GM19238 (cell line): ENCODE data around the gene SPDYE9.
"Not testable (repeated sequence)": the region's sequence is repeated elsewhere in the genome, so short reads cannot be mapped to it uniquely, and the experiment has no call there.

Experiments
- DNase-seq: peaks from one replicate; pipeline ENCODE4 v3.0.0; 2011; ENCODE audit warnings: low spot score; ENCODE audit not compliant: insufficient read length

The SPDYE9 gene, protein sequence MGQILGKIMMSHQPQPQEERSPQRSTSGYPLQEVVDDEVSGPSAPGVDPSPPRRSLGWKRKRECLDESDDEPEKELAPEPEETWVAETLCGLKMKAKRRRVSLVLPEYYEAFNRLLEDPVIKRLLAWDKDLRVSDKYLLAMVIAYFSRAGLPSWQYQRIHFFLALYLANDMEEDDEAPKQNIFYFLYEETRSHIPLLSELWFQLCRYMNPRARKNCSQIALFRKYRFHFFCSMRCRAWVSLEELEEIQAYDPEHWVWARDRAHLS

GRCh38 chr7:73085938-73086337 lies at the start of gene SPDYE9:
Gene SPDYE9, minus strand, starts transcription at chr7:73086038. Its CDS starts 1,800 bp downstream, at chr7:73084238.
- not testable (repeated sequence) for DNase-seq

DNA sequence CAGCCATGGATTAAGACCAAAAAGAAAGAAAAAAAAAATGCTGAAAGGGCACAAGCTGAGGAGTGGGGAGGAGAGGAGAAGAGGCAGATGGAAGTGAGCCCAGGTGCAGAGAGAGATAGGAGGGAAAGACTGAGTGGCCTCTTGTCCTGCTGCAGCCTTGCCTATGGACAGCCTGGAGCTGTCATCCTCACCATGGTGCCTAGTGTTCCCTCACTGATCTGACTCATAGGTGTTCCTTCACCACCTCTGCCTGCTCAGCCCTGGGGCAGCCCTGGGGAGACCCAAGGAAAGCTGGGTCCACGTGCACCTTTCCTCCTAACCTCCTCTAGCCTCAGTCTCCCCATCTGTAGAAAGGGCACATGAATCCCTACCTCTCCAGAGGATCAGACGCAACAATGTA lies 49.0 kb upstream of the SPDYE9 start:
- not testable (repeated sequence) for DNase-seq

DNA sequence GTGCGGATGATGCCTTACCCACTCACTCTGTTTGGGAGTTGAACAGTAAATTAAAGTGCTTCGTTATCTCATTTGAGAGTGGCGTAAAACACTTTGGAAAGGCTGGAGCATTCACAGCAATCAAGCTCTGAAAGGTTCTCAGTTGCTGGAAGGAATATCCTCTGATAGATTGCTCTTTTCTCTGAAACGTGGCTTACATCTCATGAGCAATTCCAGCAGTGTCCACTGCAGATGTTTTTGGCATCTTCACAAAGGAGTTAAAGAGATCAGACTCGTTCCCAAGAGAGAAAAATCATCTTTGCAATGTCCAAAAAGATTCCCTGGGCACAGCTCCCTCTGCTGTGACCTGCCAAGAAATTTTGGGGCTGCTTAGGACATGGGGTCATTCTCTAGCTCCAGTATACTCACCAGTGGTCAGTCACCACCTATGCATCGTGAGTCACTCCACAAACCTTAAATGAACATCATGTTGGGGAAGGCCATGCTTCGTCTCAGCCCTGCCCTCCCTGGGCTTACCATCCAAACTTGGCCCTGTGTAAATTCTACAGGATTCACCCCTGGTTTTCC lies 46.9 kb upstream of the SPDYE9 start:
- DNase-seq = not testable (repeated sequence)

- DNase-seq = not testable (repeated sequence)
Observed at GRCh38 chr7:73130612-73131011, 44.8 kb upstream of the SPDYE9 start.

- DNase-seq = not testable (repeated sequence)
Observed at GRCh38 chr7:73124126-73124525, 38.3 kb upstream of the SPDYE9 start.

- DNase-seq = not testable (repeated sequence)
Observed at GRCh38 chr7:73122778-73123447, 37.1 kb upstream of the SPDYE9 start.

DNA sequence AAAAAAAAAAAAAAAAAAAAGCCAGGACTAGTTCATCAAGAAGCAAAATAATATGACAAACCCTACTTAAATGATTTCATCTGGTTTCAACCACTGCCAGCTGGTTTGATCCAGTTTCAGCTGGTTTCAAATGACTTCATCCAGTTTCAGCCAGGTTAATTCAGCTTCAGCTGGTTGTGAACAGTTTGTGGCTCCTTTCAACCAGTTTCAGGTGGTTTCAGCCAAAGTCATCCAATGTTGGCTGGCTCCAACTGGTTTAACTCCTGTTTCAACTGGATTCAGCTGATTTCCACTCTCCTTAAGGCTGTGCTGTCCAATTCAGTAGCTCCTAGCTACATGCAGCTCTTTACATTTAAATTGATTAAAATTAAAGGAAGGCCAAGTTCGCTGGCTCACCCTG lies 32.3 kb upstream of the SPDYE9 start:
- not testable (repeated sequence) for DNase-seq

DNA sequence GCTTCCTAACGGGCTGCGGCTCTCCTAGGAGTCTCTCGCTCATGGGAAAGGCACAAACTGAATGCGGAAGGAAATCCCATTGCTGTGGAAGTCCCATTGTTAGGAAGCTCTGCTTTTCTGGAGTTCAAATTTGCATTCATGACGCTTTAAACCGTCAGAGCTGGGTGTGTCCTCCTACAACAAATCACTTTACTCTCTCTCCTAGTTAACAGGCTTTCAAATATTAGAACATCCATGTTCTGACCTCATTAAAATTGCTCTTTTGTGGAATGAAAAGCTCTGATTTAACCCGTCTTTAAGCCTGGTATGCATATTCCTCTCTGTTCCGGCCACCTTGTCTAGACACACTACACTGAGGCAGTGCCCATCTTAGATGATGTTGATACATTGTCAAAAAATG lies 28.0 kb downstream of the SPDYE9 start, which contains the start of gene SPDYE11:
Gene SPDYE11 (minus strand): TSS at position 101 of the 400 bp plus-strand sequence. CDS start 1,800 bp downstream, outside the sequence.
- not testable (repeated sequence) for DNase-seq

GRCh38 chr7:73029666-73030065 lies 56.2 kb downstream of the SPDYE9 start, which contains the start of gene SPDYE8:
Gene SPDYE8, minus strand, starts transcription at chr7:73029766. Its CDS starts 1,800 bp downstream, at chr7:73027966.
- not testable (repeated sequence) for DNase-seq
